Left renal pelvis (tissue), 4 donors: ENCODE data around the gene GRAMD2A. TPM values are rescaled to one million over a fixed set of nuclear protein-coding genes. Genes with fewer than 3 reads are reported as not detected.

ENCODE experiments used
- polyA plus RNA-seq, 4 donors: library from polyadenylated mRNA; unstranded; fragments of 120-200 nt; gene quantifications; one replicate each; pipeline ENCODE4 v1.2.1, GENCODE V29; 2013; ENCODE audit not compliant: insufficient read length in 4 of 4

Gene GRAMD2A
- polyA plus RNA-seq, 4 donors: 0.23 to 11.0 (median 7.2) TPM

Other genes with a start within 250 kb of the GRAMD2A start
- 10 to 100 TPM; 29.7 to 39.2 (median 34.3) TPM for gene MYO9A, start 79.6 kb downstream of the GRAMD2A start, polyA plus RNA-seq
- gene SENP8, start 79.4 kb downstream of the GRAMD2A start, polyA plus RNA-seq: 1 to 10 TPM; 3.5 to 8.8 (median 6.8) TPM
- gene PKM, start 33.4 kb upstream of the GRAMD2A start, polyA plus RNA-seq: 100 to 1,000 TPM; 320 to 718 (median 630) TPM
- 100 to 1,000 TPM in 1 of 4 donors, 10 to 100 TPM in 3; 95.7 to 148 (median 97.9) TPM for gene PARP6, start 74.8 kb upstream of the GRAMD2A start, polyA plus RNA-seq
- gene CELF6, start 122.4 kb upstream of the GRAMD2A start, polyA plus RNA-seq: 1 to 10 TPM; 2.1 to 5.6 (median 4.2) TPM
- 100 to 1,000 TPM in 3 of 4 donors, 10 to 100 TPM in 1; 89.7 to 122 (median 114) TPM for gene HEXA, start 178.2 kb upstream of the GRAMD2A start, polyA plus RNA-seq
- gene TMEM202, start 200.5 kb upstream of the GRAMD2A start, polyA plus RNA-seq: not detected